Inferior parietal cortex (tissue), 1 donor: ENCODE results near the gene CTIF.

Experiments used
- DNase-seq: peaks from one replicate; pipeline ENCODE4 v3.0.0-alpha.2; 2016; ENCODE audit errors: extremely low spot score

CTIF gene

DNA sequence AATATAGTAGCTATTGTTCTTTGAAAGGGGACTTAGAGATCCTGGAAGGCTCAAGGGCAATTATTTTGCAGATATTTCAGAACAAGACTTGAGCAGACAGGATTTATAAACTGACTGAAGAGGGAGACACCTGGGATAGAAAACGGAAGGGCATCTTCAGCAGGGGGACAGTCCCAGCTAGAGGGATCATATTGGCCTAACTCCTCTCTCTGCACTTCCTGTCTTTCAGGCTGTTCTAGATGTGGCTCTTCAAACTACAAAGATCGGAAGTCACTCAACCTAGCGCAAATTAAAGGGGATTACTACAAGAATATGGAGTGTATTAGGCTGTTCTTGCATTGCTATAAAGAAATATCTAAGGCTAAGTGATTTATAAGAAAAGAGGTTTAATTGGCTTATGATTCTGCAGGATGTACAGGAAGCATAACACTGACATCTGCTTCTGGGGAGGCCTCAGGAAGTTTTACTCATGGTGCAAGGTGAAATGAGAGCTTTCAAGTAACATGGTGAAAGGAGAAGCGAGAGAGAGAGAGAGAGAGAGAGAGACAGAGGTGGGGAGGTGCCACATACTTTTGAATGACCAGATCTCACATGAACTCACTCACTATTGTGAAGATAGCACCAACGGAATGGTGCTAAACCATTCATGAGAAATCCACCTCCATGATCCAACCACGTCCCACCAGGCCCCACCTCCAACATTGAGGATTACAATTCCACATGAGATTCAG, 5.3 kb upstream of the CTIF start:
- DNase-seq = no peak

GRCh38 chr18:48534364-48534763, 4.5 kb upstream of the CTIF start:
- no peak for DNase-seq

DNA sequence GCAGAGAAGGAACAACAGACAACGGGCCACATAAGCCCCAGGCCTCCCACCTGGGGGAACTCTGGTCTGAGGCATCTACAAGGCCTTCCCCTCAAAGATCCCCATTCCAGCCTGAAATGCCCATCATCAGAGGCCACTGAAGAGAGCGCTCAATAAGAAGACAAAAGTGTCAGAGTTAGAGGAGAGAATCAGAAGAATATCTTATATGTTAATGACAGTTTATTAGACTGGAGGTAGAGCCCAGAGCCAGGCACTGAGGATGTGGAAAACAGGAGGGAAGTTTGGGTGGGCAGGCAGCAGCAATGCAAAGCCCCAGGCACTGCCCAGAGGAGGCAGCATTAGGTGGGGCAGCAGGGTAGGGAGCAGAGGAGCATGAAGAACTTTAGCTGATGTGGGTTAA, 2.9 kb upstream of the CTIF start:
- no peak for DNase-seq

DNA sequence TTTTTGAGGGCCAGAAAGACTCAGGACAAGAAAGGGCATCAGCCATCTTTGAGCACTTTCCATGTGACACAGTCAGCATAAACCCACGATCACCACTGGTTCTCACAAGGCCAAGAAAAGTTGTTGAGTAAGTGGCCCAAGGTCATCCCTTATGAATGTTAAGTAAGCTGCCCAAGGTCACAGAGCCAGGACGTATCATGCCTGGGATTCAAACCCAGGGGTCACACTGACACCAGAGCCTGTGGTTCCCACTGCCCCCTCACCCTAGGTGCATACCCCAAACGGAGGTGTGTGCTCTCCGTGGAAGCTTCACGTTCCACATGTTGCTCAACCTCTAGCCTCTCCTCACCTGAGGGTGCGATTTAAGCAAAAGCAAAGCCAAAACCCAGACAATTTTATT, 2.3 kb upstream of the CTIF start:
- no peak for DNase-seq

- DNase-seq = peak; percentile 41
These were observed 797 bp downstream of the CTIF start for GRCh38 chr18:48539406-48540250.

DNA sequence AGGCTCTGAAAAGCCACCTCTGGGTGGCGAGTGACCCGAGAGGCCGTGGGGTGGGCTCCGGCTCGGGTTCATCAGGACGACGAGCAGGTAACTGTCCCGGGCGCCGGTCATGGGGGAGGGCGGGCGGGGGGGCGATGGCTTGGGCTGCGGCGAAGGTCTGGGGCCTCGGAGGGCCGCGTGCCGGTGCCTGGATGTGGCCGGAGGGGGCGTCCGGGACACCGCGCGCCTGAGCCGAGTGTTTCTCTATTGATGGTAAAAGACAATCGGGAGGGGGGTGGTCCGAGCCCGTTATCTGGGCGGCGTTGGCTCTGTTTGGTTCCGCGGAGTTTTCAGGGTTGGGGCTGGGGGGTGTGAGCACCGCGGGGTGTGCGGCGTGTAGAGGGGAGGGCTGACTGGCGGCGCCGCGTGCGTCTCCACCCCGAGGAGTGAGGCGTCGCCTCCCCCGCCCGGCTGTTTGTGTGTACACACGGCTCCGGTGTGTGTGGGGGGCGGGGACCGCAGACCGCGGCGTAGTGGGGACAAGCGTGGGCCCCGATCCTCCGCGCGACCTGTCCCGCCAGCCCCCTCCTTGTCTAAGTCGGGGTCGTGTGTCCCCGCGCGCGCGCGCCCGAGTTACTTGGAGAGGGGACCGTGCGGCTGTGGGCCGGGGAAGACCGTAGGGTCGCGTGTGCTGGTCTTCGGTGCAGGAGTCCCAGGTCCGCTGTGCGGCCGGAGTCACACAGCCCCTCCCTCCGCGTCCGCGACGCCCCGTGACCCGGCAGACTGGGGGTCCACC, 1.6 kb downstream of the CTIF start:
- DNase-seq = peak; percentile 50

- peak; percentile 61 for DNase-seq
These were observed 2.4 kb downstream of the CTIF start for GRCh38 chr18:48541026-48541746.

DNA sequence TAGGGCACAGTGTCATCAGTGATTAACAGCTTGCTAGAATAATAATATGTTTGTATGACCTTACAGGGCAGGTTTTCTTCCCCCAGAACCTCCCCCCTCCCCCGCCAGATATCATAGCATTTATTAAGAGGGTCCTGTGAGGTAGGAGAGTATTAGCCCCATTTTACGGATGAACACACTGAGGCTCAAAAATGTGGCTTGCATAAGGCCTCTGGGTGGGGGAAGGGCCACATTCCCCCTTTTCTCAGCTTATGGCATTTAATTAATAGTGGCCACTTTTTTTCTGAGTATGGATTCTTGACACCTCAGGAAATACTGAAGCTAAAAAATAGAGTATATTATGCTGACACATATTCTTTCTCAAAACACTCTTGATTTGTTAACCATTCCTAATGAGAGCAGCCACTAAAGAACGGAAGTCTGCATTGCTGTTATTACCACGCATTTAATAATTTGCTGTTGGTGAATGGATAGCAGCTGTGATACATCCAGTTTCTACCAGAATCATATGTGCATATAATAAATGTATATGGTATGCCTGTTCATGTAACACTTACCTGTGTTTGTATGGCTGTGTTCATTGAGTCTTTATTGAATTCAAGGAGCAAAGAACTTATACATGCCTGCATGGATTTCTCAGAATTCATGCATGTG, 3.0 kb downstream of the CTIF start:
- DNase-seq = no peak

DNA sequence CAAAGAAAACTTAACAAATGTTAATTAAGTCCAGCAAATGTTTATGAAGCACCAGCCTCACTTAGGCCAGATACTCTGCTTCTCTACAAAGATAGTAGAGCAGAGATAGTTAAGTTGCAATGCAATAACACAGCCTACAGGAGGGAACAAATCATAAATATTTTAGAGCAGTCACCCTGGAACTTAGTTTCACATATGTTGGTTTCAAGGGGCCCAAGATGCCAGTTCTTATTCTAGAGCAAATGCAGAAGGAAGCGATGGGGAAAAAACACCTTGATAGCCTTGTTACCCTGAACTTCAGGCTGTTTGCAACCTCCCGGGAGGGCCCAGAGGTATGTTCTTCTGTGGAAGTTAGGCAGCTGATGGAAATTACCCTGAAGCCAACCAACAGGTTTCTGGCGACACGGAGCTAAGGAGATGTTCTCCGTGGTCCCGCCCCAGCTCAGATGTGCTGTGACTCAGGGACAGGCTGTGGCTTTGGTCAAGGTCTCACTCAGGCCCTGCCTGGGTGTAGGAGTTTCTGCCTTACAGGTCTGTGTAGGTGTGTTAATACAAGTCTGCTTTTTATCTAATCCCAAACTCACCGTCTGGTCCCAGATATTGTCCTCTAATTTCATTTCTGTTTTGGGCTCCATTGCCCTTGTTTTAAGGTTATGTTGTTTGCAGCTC, 3.8 kb downstream of the CTIF start:
- no peak for DNase-seq

GRCh38 chr18:48543228-48543627, 4.4 kb downstream of the CTIF start:
- DNase-seq = no peak

GRCh38 chr18:48544116-48544515, 5.3 kb downstream of the CTIF start:
- DNase-seq = no peak

- no peak for DNase-seq
These were observed 6.0 kb downstream of the CTIF start for GRCh38 chr18:48544661-48545415.

DNA sequence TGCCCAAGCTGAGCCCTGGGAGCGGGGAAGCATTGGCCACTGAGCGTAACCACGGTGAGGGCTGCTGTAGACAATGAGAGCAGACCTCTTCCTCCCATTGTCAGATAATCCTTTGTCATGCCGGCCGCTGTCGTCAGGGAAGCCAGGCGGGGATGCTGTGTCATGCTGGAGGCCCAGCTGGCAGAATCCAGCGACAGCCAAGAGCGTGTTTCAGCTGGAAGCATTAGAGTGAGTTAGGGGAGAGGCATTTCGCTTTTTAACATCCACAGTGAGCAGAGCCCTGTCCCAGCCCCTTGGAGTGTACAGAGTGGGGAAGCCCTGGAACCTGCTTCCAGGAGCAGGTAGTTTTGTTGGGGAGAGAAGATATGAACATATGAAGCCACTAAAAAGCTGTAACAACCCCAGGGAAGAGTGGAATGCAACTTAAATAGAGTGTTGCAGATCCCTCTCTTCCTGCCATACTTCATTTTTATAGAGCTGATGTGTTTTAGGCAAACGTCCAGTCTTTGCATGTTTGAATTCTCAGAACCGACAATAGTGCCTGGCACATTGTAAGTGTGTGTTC, 7.0 kb downstream of the CTIF start:
- peak; percentile 85 for DNase-seq

DNA sequence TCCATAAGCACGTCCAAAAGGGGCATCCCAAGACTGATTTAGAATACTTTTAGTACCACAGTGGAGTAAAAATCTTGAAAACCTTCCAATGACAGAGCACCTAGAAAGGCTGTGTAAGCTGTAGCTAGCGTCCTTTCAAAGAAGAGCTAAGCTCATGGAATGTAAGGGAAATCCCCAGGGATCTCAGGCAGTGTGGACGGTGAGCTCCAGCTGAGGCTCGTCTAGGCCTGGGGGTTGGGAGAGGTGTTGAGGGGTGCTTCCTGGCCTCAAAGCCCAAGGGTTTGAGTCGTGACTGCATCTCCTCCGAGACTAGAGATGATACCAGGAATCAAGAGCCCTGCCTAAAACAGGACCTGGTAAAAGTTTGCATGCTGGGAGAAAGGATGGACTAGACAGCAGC, 7.6 kb downstream of the CTIF start:
- no peak for DNase-seq

DNA sequence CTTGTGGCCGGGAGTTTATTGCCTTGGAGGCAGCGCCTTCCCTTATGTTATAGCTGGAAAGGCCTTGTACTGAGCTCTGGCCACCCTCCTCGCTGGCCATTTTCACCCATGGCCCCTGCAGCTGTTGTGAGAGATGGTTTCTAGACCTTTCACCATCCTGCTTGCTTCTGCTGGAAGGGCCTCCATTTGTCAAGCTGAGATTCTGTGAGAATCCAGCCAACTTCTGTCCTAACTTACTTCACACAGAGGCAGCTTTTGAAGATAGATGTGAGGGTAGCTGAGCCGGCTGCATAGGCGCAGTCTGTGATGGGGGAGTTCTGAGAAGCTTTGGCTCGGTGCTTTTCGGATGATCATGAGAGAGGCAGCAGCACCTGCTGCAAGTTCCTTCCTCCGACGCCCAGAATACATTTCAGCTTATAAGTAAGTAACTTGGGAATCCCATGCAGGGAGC, 8.7 kb downstream of the CTIF start:
- DNase-seq = no peak

DNA sequence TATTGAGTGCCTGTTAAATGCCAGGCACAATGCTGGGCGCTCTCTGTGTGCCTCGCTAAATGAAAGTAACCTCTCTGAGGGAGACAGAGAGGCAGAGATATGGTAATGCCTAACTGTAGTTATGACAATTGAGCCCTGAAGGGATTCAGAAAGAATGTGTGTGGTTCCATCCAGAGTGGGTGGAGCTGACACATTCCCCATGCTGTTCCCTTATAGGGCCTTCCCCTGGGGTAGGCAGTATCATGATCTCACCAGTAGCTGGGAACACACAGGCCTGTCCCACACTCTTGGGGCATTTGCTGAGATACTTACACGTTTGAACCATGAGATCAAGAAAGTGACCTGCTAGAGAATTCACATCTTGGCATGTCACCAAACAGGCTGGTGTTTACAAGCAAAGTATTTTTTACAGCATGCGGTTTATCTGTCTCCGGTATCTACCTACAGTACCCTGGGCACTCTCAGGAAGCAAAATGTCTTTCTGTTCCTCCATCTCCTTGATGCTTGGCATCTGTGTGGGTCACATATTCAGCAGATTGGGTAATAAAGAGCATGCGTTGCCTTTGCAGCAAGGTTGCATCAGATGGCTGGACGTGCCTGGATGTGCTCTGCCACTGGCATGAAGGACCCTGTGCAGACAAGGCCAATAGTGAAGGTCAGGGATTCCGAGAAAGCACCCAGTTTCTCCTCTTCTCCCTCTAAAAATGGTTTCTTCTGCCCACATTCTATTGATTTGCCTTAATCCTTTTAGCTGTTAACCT, 9.4 kb downstream of the CTIF start:
- DNase-seq = no peak

DNA sequence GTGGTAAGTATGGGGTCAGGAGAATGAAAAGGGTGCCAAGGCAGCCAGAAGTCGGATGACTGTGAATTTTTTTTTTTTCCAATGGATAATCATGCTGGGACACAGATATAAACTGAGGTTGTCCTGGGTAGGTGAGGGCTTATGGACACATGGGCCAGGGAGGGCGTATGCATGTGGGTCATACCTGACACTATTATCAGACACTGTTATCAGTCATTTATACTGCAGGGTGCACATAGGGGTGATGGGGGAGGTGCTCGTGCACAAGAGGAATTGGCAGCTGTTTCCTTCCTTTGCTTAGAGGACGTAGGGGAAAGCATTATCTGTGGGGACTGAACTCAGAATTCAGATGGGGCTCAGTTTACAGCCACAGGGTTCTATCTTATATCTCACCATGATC, 10.1 kb downstream of the CTIF start:
- no peak for DNase-seq

DNA sequence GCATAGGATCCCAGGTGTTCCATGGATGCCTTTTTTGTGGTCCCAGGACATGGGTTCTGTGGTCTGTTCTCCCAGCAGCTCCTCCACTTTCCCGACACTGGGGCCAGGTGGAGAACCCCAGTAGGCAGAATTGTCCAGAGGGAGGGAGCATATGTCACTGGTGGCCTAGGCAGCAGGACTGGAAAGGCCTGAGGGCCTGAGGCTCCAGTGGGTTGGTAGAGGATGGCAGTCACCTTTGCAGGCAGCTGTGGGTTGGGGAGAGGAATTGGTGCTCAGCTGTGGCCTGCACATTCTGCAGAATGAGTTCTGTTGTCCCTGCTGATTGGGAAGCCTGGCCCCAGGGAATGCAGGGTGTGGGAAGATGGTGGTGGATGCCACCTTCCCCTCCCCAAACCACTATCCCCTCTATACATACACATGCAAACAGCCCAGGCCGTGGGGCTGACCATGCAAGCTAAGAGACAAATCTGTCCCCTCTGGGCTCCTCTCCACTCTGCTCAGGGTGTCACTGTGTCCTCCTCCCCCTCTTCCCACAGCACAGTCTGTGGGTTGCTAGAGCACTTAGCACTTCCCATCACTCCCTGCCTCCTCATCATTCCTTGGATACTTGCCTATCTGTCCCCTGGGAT, 11.4 kb downstream of the CTIF start:
- no peak for DNase-seq
